Inflammatory macrophage (primary cell): Measurements from ENCODE around the gene CHD1L.
A peak's percentile ranks its signal among the peaks of the same experiment; 100 is the strongest.
"Not testable (repeated sequence)": the region's sequence is repeated elsewhere in the genome, so short reads cannot be mapped to it uniquely, and the experiment has no call there.

Source experiments
- DNase-seq, 2 donors: peaks; one replicate each; pipeline ENCODE4 v3.0.0-alpha.2; 2020 to 2022

Gene CHD1L

GRCh38 chr1:147233903-147234302, 8.6 kb upstream of the CHD1L start:
- not testable (repeated sequence) for DNase-seq

- DNase-seq = no peak
These were observed 6.7 kb upstream of the CHD1L start for GRCh38 chr1:147235822-147236221.

- no peak for DNase-seq
These were observed 6.0 kb upstream of the CHD1L start for GRCh38 chr1:147236448-147236847.

- DNase-seq = no peak
These were observed 5.3 kb upstream of the CHD1L start for GRCh38 chr1:147236959-147237791.

GRCh38 chr1:147238053-147238902, 4.2 kb upstream of the CHD1L start:
- DNase-seq = no peak

GRCh38 chr1:147238925-147239820, 3.3 kb upstream of the CHD1L start:
- no peak for DNase-seq

- not testable (repeated sequence) for DNase-seq
These were observed 2.3 kb upstream of the CHD1L start for GRCh38 chr1:147240131-147240721.

GRCh38 chr1:147241934-147242448, 493 bp upstream of the CHD1L start:
- peak in 1 of 2 donors; percentile 3 for DNase-seq

GRCh38 chr1:147243228-147243685, 773 bp downstream of the CHD1L start:
- peak in 1 of 2 donors; percentile 39 for DNase-seq

GRCh38 chr1:147243841-147244240, 1.4 kb downstream of the CHD1L start:
- DNase-seq = no peak

GRCh38 chr1:147245129-147245528, 2.6 kb downstream of the CHD1L start:
- peak in 1 of 2 donors; percentile 14 for DNase-seq

- DNase-seq = peak; percentile 85 to 89
These were observed 3.1 kb downstream of the CHD1L start for GRCh38 chr1:147245586-147246021.

- no peak for DNase-seq
These were observed 3.7 kb downstream of the CHD1L start for GRCh38 chr1:147246044-147246690.

- peak; percentile 53 to 83 for DNase-seq
These were observed 4.6 kb downstream of the CHD1L start for GRCh38 chr1:147246910-147247655.

GRCh38 chr1:147247656-147248238, 5.3 kb downstream of the CHD1L start:
- peak in 1 of 2 donors; percentile 5 for DNase-seq

GRCh38 chr1:147252540-147252939, 10.1 kb downstream of the CHD1L start:
- no peak for DNase-seq

GRCh38 chr1:147260956-147261355, 18.5 kb downstream of the CHD1L start:
- no peak for DNase-seq

GRCh38 chr1:147264158-147264768, 21.8 kb downstream of the CHD1L start:
- DNase-seq = no peak

- no peak for DNase-seq
These were observed 23.9 kb downstream of the CHD1L start for GRCh38 chr1:147266381-147266780.
